GM19025 (cell line): ENCODE measurements around the gene EHMT1.
"Not testable (repeated sequence)": the region's sequence is repeated elsewhere in the genome, so short reads cannot be mapped to it uniquely, and the experiment has no call there.

Source experiments
- ATAC-seq: cut with Tn5 transposase; IDR thresholded peaks from one replicate; pipeline ENCODE4 v1.9.1; 2021; ENCODE audit warnings: mild to moderate bottlenecking, low read depth, moderate library complexity; ENCODE audit not compliant: unreplicated experiment

EHMT1 gene

DNA sequence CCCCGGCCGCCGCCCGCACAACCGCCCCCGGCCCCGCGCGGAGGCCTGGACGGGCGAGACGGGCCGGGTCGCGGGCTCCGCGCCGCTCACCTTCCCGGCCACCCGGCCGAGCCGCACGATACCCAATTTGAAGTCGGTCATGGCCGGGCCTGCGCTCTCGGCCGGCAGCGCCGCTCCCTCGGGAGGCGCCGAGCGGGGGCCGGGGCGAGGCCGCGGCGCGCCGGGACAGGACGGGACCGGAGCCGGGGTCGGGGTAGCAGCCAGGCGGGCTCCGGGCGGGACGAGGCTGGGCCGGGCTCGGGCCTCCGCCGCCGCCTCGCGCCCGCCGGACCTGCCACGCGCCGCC, 28.7 kb upstream of the EHMT1 start:
- ATAC-seq: no peak

DNA sequence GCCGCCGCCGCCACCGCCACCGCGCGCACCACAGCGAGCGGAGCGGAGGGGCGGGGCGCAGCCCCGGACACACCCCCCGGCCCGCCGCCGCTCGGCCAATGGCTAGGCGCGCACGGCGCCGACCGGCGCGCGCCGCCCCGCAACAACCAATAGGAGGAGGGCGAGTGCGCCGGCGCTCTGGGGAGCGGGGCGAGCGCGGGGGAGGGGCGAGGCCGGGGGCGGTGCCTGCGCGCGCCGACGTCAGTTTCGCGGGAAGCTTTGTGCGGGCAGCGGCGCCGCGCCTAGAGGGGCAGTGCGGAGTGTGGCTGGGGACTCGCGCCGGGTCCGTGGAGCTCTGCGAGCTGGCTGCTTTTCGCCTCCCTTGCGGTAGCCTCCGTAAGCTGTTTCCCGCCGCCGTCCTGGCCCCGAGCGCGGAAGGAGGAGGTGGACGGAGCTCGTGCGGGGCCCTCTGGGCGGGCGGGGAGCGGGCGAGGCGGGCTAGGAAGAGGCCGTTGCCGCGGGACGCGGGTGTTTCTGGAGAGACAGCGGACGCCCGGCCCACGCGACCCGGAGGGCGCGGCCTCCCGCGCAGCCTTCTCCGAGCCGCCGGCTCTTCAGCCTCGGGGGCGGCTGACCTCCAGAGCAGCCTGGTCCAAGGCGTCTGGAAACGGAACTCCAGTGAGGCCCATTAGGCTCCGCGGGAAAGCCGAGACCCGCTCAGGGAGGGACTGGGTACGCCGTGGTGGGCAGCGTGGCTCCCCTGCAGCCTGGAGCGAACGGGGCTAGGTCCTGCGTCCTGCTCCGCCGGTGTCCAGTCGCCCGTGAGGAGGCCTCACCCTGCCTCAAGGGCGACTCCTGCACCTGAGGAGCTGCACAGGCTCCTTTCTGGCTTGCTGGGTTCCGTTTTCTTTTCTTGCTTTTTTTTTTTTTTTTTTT, 28.1 kb upstream of the EHMT1 start, which contains the start of gene ZMYND19:
Gene ZMYND19, minus strand, starts transcription at position 44 of the 915 bp plus-strand sequence. CDS start 249 bp downstream, outside the sequence.
- ATAC-seq: peak; percentile 90

DNA sequence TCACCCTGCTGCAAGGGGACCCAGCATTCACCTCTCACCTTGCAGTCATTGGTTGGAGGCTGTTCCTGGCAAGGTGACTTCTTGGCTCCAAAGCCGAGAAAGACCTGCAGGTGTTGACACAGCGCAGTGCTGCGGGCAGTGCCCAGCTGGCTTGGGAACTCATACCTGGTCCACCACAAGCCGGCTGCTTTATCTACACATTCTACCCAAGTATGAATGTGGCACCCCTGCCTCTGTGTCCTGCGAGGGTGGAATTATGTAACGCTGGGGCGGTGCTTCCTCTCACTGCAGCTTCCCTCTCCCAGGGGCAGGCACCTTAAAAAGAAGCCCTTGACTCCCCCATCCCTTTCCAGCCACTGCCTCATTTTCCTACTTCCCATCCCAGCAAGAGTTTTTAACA, 26.0 kb upstream of the EHMT1 start:
- no peak for ATAC-seq

DNA sequence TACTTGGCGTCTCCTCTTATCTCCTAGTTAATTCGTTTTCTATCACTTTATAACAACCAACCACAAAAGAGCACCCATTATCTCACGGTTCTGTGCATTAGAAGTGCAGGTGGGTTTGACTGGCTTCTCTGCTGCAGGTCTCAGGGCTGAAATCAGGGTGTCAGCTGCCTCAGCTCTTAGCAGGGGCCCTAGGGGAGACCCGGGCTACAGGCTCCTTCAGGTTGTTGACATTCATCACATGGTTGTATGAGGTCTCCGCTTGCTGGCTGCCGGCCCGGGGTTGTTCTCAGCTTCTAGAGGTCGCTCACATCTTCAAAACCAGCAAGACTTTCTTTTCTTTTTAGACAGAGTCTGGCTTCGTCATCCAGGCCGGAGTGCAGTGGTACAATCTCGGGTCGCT, 25.6 kb upstream of the EHMT1 start:
- no peak for ATAC-seq

DNA sequence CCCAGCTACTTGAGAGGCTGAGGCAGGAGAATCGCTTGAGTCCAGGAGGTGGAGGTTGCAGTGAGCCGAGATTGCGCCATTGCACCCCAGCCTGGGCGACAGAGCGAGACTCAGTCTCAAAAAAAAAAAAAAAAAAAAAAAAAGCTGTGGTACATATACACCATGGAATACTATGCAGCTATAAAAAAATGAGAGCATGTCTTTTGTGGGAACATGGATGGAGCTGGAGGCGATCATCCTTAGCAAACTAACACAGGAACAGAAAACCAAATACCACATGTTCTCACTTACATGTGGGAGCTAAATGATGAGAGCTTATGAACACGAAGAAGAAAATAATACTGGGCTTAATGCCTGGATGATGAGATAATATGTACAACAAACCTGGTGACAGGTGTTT, 22.2 kb upstream of the EHMT1 start:
- ATAC-seq: not testable (repeated sequence)

DNA sequence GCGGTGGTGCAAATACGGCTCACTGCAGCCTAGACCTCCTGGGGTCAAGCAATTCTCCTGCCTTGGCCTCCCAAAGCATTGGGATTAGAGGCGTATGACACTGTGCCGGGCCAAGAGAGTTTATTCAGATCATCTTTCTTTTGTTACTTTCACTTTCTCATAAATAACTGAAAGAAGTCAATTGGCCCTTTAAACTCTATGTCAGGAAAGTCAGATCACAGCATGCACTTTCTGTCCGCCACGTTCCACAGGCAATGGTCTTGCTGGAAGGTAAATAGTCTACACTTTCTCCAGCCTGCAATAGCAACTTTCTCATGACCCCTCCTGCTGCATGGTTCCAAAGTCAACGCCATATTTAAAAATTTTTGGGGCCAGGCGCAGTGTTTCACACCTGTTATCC, 19.9 kb upstream of the EHMT1 start:
- ATAC-seq: no peak

DNA sequence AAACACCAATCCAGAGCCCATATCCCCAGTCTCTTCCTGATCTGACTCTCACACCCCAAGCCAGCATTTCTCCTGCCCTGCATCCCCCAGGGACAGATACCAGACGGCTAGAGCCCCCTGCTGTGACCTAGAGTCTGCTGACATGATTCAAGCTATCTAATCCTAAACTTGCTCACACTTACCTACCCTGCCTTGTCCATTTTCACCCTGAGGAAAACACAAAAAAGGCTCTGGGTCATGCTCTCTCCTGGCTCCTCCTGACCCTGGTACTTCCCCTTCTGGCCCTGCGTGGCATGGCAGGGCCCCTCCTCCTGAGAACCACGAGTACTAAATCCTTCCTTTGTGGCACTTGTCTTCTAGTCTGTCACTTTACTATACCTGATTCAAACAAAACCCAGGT, 16.1 kb upstream of the EHMT1 start:
- no peak for ATAC-seq

DNA sequence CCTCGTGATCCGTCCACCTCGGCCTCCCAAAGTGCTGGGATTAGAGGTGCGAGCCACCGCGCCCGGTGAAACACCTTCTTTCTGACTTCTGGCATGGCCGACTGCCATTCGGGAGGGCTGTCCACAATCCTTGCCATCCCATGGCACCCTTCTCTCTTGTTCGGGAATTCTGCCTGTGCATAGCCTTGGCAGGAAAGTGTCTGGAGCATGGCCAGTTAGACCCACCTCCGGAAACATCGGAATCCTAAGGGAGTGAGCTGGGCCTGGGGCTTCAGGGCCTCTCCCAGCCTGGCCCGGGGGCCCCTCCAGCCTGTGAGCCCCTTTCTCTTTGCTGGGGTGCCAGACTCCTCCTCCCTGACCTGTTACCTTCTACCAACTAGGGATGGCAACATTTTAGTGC, 14.9 kb upstream of the EHMT1 start:
- ATAC-seq: no peak

DNA sequence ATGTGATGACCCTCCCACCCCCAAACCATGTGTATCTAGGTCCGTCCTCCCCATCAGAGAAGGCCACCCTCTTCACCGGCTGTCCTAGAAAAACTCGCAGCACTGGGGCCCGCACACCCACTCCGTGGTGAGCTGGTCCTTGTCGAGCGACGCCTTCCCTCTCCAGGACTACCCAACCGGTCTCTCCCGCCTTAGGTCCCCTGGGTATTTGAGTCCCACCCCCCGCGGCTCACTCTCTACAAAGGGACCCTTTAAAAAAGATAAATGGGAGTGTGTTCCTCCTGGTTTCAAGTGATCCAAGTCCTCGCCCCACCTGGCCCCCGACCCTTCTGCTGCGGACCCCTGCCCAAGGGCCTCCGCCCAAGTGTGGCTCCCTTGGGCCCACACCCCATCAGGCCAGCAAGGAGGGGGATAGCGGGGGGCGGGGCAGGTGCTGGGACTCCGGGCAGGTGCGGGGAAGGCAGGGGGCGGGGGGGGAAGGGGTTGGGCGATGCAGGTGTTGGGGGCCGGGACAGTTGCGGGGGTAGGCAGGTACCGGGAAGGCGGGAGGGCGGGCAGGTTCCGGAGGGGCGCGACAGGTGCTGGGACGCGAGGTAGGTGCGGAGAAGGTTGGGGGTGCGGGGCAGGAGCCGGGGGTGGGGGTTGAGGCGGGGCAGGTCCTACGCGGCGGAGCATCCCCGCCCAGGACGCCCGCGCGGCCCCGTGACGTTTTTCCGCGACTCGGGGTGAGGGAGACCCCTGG, 14.3 kb upstream of the EHMT1 start:
- ATAC-seq: no peak

DNA sequence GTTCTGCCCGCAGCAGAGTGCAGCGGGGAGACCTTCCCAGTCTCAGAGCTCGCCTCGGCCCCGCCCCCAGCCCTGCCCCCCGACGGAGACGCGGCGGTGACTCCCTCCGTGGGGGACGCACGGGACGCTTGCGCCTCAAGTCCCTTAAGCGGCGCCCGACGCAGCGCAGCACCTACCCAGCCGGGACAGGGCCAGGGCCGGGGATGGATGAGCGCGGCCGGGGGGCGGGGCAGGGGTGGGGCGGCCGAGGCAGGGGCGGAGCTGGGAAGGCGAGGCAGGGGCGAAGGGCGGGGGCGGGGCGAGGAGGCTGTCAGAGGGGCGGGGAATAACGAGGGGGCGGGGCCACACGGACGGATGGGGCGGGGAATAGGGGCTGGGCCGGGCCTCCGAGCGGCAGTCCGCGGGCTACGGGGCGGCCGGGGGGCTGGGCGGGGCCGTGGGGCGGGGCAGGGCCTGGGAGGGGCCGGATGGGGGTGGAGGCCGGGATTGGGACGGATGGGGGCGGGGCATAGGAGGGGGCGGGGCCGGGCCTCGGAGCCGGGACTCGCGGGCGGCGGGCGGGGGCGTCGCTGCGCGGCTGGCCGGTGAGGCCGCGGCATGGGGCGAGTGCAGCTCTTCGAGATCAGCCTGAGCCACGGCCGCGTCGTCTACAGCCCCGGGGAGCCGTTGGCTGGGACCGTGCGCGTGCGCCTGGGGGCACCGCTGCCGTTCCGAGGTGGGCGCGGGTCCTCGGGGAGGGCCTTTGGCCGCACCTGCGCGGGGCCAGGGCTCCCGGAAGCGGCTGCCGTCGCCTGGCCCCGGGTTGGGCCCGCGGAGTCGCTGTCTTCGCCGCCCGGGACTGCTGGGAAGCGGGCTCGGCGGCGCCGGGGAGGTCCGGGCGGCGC, 13.4 kb upstream of the EHMT1 start, which contains the start of gene ARRDC1:
Gene ARRDC1, plus strand, starts transcription at position 566 of the 884 bp plus-strand sequence. Its CDS starts 32 bp downstream, at position 598.
- ATAC-seq: peak; percentile 76

DNA sequence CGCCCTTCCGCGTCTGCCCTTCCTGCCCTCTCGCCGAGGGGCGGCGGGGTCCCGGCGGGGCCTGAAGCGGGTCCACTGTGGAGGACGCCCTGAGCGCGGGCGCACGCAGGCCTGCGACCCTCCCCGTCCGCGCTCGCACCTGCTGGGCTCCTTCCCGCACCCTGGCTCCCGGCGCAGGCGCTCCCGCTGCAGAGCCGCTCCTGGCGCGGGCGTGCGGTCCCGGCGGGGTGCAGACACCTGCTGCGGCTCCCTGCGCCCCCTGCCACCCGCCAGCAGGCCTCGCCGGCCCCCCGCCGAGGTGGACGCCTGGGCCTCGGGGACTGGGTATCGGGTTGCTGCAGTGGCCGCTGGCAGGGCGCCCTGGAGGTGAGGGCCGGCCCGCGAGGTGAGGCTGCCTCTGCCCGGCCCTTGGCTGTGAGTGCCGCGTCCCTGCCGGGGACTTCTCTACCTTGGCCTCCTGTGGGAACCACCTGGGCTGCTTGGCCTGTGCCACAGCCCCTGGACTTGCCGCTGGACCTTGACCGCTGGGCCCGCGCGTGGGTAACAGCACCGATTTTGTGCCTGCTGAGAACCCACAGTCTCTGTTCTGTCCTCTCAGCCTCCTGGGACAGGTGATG, 12.7 kb upstream of the EHMT1 start:
- peak; percentile 5 for ATAC-seq

DNA sequence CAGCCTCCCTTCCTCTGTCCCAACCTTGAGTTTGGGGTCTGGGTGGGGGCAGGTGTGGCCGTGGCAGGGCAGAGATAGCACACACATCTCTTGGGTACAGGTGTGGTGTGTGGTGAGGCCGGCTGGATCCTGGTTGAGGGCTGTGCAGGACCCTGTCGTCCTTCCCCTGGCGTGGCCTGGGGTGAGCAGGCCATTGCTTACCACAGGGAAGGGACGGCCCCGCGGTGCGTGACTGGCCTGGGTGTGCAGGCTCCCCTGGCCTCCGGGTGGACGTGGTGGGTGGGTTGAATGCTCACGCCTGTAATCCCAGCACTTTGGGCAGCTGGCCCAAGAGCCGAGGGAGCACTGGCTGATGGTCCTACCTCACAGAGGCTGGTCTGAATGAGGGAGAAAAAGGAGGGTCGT, 12.1 kb upstream of the EHMT1 start:
- ATAC-seq: no peak

DNA sequence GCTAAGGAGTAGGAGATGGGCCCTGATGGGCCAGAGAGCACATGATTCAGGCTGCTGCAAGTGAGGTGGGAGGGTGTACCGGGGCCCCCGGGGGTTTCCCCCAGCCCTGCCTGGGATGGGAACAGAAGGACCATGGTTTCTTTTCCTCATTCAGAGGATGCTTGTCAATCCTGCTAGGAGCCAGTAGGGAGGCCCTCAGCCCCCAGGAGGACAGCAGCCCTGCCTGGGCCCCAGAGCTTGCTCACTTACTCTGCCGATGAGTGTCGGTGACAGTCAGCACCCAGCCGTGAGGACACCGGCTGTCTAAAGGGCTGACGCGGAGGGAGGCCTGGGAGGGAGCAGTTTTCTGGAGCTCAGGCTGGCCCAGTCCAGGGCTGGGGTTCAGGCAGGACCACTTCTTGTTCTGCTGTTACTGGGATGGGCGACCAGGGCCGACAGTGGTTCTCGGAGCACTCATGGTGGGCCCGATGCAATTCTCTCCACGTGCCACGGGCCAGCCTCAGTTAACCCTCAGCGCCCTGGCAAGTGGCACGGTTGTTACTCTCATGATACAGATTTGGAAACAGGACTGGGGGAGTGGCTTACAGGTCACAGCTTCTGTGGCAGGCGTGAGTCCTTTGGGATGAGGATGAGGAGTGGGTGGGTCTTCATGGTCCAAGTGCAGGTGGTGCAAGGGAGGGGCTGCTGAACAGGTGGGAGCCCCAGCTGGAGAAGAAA, 11.5 kb upstream of the EHMT1 start:
- no peak for ATAC-seq

DNA sequence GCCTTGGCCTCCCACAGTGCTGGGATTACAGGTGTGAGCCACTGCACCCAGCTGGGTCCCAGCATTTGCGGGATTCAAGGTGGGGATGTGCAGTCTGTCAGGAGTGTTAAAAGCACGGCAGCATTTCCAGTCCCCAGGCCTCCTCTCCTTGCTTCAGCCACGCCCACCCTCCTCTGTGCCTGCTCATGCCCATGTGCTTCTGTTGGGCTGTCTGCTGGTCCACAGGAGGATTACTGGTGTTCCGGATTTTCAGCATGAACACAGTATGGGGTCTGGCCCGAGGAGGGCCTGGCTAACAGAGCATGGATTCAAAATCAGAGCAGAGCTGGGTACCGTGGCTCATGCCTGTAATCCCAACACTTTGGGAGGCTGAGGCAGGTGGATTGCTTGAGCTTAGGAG, 7.9 kb upstream of the EHMT1 start:
- ATAC-seq: no peak

DNA sequence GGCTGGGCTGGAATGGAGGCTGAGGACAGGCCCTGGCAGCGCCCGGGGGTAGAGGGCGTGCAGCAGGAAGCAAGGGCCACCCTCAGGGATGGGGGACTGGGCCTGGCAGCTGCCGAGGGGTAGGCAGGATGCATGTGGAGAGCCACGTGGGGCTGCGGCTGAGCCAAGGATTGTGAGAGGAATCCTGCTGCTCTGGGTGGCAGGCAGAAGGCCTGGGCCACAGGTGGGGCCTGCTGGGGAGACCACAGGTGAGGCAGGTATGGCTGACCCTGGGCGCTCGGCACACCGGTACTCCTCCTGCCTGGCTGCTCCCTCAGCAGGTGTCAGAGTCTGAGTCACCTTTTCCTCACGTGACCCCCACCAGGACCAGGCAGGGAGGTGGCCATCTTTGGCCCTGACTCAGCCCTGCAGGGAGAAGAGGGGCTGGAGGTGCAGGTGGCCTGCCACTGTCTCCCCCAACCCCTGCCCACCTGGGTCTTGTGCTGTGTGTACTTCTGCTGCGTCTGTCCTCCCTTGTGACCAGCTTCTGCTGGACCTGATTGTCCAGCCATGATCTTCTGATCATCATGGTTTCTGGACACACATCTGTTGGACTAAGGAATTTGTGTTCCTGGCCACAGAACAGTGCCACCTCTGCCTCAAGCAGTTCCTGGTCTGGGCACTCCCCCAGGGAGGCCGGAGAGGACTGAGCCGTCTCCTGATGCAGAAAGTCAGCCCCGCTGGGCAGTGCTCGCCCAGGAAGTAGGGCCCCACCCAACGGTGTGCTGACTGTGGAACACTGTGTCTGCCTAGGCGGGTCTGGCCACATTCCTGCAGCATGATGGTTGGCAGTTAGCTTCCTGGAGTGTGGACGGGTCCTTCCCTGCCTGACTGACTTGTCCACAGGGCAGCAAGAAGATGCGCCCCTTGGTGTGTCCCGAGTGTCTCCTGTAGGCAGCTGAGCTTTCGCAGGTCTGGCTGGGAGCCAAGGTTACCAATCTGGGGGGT, 6.9 kb upstream of the EHMT1 start:
- ATAC-seq: no peak

DNA sequence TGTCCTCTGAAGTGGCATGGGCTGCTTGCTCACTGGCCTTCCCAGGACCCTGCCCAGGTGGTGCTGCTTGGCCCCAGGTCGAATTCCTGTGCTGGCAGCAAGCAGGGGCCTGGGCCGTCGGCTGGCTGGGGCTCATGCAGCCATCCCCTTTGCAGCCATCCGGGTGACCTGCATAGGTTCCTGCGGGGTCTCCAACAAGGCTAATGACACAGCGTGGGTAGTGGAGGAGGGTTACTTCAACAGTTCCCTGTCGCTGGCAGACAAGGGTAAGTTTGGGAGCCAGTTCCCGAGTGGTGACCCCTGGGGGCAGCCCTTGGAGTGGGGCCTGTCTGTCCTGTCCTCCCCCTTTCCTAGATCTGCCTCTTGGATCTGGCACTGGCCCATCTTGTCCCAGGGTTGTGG, 6.1 kb upstream of the EHMT1 start:
- ATAC-seq: no peak

DNA sequence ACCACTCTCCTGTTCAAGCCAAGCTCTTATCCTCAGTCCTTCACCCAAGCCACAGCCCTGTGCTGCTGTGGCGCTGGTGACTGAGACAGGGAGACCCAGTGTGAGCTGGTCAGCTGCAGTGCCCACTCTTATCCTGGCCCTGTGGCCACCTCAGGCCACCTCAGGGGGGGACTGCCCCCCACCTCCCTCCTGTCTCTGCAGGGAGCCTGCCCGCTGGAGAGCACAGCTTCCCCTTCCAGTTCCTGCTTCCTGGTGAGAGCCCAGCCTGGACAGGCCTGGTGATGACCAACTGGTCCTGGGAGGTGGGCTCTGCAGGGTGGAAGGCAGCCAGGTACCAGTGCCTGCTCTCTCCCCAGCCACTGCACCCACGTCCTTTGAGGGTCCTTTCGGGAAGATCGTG, 5.5 kb upstream of the EHMT1 start:
- ATAC-seq: no peak

DNA sequence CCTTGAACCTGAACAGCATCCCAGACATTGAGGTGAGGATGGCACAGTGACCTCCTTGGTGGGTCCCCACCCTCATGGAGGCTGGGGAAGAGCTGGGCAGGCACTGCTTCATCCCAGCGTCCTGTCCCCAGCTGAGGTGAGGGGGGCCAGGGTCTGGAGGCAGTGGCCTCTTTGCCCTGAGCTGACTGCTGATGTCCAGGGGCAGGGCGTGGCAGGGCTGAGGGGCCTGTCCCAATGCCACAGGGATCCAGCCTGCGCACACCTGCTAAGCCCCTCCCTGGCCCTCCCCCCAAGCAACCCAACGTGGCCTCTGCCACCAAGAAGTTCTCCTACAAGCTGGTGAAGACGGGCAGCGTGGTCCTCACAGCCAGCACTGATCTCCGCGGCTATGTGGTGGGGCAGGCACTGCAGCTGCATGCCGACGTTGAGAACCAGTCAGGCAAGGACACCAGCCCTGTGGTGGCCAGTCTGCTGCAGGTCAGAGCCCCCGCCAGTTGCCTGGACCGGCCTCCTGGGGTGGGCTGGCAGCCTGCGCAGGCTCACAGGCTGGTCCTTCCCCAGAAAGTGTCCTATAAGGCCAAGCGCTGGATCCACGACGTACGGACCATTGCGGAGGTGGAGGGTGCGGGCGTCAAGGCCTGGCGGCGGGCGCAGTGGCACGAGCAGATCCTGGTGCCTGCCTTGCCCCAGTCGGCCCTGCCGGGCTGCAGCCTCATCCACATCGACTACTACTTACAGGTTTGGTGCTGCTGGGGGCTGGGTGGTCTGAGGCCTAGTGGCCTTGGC, 4.9 kb upstream of the EHMT1 start:
- no peak for ATAC-seq
